Gastroesophageal sphincter (tissue), 3 donors: ENCODE measurements around the gene U2AF2.
"Not testable (repeated sequence)": the region's sequence is repeated elsewhere in the genome, so short reads cannot be mapped to it uniquely, and the experiment has no call there.

Experiments used
- EP300 ChIP-seq: sonication (generic); formaldehyde crosslinking; IDR thresholded peaks from one replicate; pipeline ENCODE4 v1.6.1; 2017; ENCODE audit warnings: antibody characterized with exemption, mild to moderate bottlenecking
- POLR2A ChIP-seq, 2 donors: fragments of 450-650 bp; IDR thresholded peaks; one replicate each; pipeline ENCODE4 v1.6.1; 2017; ENCODE audit warnings: antibody characterized with exemption in 2 of 2, mild to moderate bottlenecking in 2 of 2, moderate library complexity in 1 of 2
- POLR2AphosphoS5 ChIP-seq: sonication (generic); formaldehyde crosslinking; IDR thresholded peaks from one replicate; pipeline ENCODE4 v1.6.1; 2017; ENCODE audit warnings: antibody characterized with exemption
- TF ChIP-seq, protein P1 (sequence below), 4 experiments: fragments of 200-600 bp in 2 of 4; fragments of 450-650 bp in 2 of 4; sonication (generic) in 1 of 4; IDR thresholded peaks; one replicate each; pipeline ENCODE4 v1.5.1; 2017 to 2019; ENCODE audit warnings: antibody characterized with exemption in 4 of 4, mild to moderate bottlenecking in 2 of 4, moderate library complexity in 2 of 4

DNA sequence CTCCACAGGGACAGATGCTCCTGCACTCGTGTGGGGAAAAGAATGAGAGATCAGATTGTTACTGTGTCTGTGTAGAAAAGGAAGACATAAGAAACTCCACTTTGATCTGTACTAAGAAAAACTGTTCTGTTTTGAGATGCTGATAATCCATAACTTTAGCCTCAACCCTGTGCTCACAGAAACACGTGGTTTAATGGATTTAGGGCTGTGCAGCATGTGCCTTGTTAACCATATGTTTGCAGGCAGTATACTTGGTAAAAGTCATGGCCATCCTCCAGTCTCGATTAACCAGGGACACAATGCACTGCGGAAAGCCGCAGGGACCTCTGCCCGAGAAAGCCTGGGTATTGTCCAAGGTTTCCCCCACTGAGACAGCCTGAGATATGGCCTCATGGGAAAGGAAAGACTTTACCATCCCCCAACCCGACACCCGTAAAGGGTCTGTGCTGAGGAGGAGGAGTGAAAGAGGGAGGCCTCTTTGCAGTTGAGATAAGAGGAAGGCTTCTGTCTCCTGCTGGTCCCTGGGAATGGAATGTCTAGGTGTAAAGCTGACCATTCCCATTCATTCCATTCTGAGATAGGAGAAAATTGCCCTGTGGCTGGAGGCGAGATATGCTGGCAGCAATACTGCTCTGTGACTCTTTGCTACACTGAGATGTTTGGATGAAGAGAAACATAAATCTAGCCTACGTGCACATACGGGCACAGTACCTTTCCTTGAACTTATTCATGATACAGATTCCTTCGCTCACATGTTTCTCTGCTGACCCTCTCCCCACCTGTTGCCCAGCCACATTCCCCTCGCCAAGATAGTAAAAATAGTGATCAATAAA lies 63.3 kb downstream of the U2AF2 start:
- TF ChIP-seq, protein P1, sequence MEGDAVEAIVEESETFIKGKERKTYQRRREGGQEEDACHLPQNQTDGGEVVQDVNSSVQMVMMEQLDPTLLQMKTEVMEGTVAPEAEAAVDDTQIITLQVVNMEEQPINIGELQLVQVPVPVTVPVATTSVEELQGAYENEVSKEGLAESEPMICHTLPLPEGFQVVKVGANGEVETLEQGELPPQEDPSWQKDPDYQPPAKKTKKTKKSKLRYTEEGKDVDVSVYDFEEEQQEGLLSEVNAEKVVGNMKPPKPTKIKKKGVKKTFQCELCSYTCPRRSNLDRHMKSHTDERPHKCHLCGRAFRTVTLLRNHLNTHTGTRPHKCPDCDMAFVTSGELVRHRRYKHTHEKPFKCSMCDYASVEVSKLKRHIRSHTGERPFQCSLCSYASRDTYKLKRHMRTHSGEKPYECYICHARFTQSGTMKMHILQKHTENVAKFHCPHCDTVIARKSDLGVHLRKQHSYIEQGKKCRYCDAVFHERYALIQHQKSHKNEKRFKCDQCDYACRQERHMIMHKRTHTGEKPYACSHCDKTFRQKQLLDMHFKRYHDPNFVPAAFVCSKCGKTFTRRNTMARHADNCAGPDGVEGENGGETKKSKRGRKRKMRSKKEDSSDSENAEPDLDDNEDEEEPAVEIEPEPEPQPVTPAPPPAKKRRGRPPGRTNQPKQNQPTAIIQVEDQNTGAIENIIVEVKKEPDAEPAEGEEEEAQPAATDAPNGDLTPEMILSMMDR (IDR thresholded peaks at IDR 0.05), result not testable (repeated sequence)
- TF ChIP-seq POLR2AphosphoS5; POLR2A (IDR thresholded peaks at IDR 0.05); EP300: not testable (repeated sequence)
